ENCODE data around the gene FBLN2.

- no peak for TF ChIP-seq POLR2A (IDR thresholded peaks at IDR 0.05)
- TF ChIP-seq CTCF (IDR thresholded peaks at IDR 0.05), result no peak
These were observed 29.3 kb downstream of the FBLN2 start for GRCh38 chr3:13578251-13578650.
